H1 (cell line): ENCODE results near the gene OR2A14.

Source experiments
- BACH1 ChIP-seq: IDR thresholded peaks from 2 replicates; pipeline ENCODE4 v1.6.1; 2012; ENCODE audit warnings: low read length, improper control_type of control experiment
- CEBPB ChIP-seq: IDR thresholded peaks from 2 replicates; pipeline ENCODE4 v1.6.1; 2012; ENCODE audit warnings: low read depth, low read length
- CTCF ChIP-seq, 3 experiments: IDR thresholded peaks; 1 replicate in 2 of 3; 2 replicates in 1 of 3; pipeline versions ENCODE4 v1.5.1 to v1.6.1; 2011; ENCODE audit warnings: low read length in 3 of 3, mild to moderate bottlenecking in 3 of 3, inconsistent platforms in 2 of 3, low read depth in 1 of 3, moderate library complexity in 1 of 3; ENCODE audit not compliant: insufficient read depth in 1 of 3; ENCODE audit errors: control extremely low read depth in 1 of 3
- EP300 ChIP-seq, 2 experiments: IDR thresholded peaks; 1 replicate in 1 of 2; 2 replicates in 1 of 2; pipeline ENCODE4 v1.6.1; 2011 to 2012; ENCODE audit warnings: low read depth in 2 of 2, low read length in 2 of 2, mild to moderate bottlenecking in 2 of 2, borderline replicate concordance in 1 of 2, inconsistent platforms in 1 of 2, moderate library complexity in 1 of 2
- MAX ChIP-seq: IDR thresholded peaks from 2 replicates; pipeline ENCODE4 v1.6.1; 2012; ENCODE audit warnings: inconsistent platforms
- POLR2A ChIP-seq, 2 experiments: IDR thresholded peaks; 1 replicate in 1 of 2; 2 replicates in 1 of 2; pipeline ENCODE4 v1.6.1; 2011; ENCODE audit warnings: low read depth in 2 of 2, low read length in 2 of 2, mild to moderate bottlenecking in 2 of 2; ENCODE audit errors: control extremely low read depth in 1 of 2
- USF2 ChIP-seq: IDR thresholded peaks from 2 replicates; pipeline ENCODE4 v1.6.1; 2011; ENCODE audit warnings: low read length, improper control_type of control experiment

GRCh38 chr7:144090667-144091066 lies 32.3 kb upstream of the OR2A14 start:
- no peak for TF ChIP-seq BACH1
- TF ChIP-seq CTCF (IDR thresholded peaks at IDR 0.05; ENCODE audit: control extremely low read depth in 1 of 3, insufficient read depth in 1 of 3, low read depth in 1 of 3, low read length in 3 of 3), result no peak
- TF ChIP-seq MAX, result no peak
- no peak for TF ChIP-seq USF2
- no peak for TF ChIP-seq EP300 (IDR thresholded peaks at IDR 0.05; ENCODE audit: borderline replicate concordance in 1 of 2, low read depth in 2 of 2, low read length in 2 of 2)
- no peak for TF ChIP-seq CEBPB
- no peak for TF ChIP-seq POLR2A (IDR thresholded peaks at IDR 0.05; ENCODE audit: control extremely low read depth in 1 of 2, low read depth in 2 of 2, low read length in 2 of 2)
